ENCODE results near the gene ZP1. TPM values are rescaled to one million over a fixed set of nuclear protein-coding genes. Genes with fewer than 3 reads are reported as not detected.

ZP1 gene
- total and polyA plus RNA-seq, 4 donors = 0.04 TPM; not detected in 3

- Histone ChIP-seq H3K4me3 (no peak overlapping the region), H3K27ac (ENCODE audit: low read depth in 1 of 2, low read length in 1 of 2) (no peak overlapping the region), H3K9me3 (ENCODE audit: control insufficient read depth in 4 of 4, insufficient read depth in 3 of 4, low read length in 3 of 4) (no peaks in the 10 kb centered on the region), H3K36me3 (ENCODE audit: control insufficient read depth in 4 of 4, insufficient read depth in 4 of 4, low read length in 4 of 4) (peaks cover 57 to 63% (median 60%) of the 10 kb centered on the region in 4 donors), H3K4me1 (ENCODE audit: control insufficient read depth in 5 of 5, insufficient read depth in 5 of 5, low read length in 5 of 5) (no peaks in the 10 kb centered on the region), H3K9ac (ENCODE audit: insufficient read depth in 1 of 2, low read length in 2 of 2) (no peak overlapping the region), H3K27me3 (ENCODE audit: control insufficient read depth in 3 of 3, insufficient read depth in 3 of 3, low read length in 2 of 3) (no peaks in the 10 kb centered on the region)
- ATAC-seq (ENCODE audit: insufficient read depth, low FRiP score) (peak; percentile 60), DNase-seq (peak; percentile 49 to 71 (median 62))
- 62 to 65% methylated on average over 12 of the region's 12 CpGs for WGBS, 2 donors
- peak; percentile 91 for TF ChIP-seq CTCF (IDR thresholded peaks at IDR 0.05; ENCODE audit: control extremely low read depth, extremely low read depth)
These were observed 31.9 kb downstream of the ZP1 start for GRCh38 chr11:60899046-60899936.

- whole genome bisulfite sequencing, 2 donors = 73 to 79% methylated on average over 4 of the region's 4 CpGs
- peaks cover 55 to 60% (median 57%) of the 10 kb centered on the region in 4 donors for H3K36me3 ChIP-seq (ENCODE audit: control insufficient read depth in 4 of 4, insufficient read depth in 4 of 4, low read length in 4 of 4)
These were observed 32.6 kb downstream of the ZP1 start for GRCh38 chr11:60899977-60900376.

GRCh38 chr11:60900673-60901404 lies 33.5 kb downstream of the ZP1 start:
- Histone ChIP-seq H3K27me3 (ENCODE audit: control insufficient read depth in 3 of 3, insufficient read depth in 3 of 3, low read length in 2 of 3) (no peaks in the 10 kb centered on the region), H3K27ac (ENCODE audit: low read depth in 1 of 2, low read length in 1 of 2) (no peak overlapping the region), H3K9me3 (ENCODE audit: control insufficient read depth in 4 of 4, insufficient read depth in 3 of 4, low read length in 3 of 4) (no peaks in the 10 kb centered on the region), H3K4me3 (no peak overlapping the region), H3K36me3 (ENCODE audit: control insufficient read depth in 4 of 4, insufficient read depth in 4 of 4, low read length in 4 of 4) (peaks cover 48 to 55% (median 52%) of the 10 kb centered on the region in 4 donors), H3K4me1 (ENCODE audit: control insufficient read depth in 5 of 5, insufficient read depth in 5 of 5, low read length in 5 of 5) (peaks cover 4 to 14% (median 9%) of the 10 kb centered on the region in 5 donors), H3K9ac (ENCODE audit: insufficient read depth in 1 of 2, low read length in 2 of 2) (no peak overlapping the region)
- no peak for DNase-seq
- ATAC-seq (ENCODE audit: insufficient read depth, low FRiP score) = no peak
- no peak for TF ChIP-seq CTCF (IDR thresholded peaks at IDR 0.05; ENCODE audit: control extremely low read depth, extremely low read depth)
- WGBS, 2 donors = 88 to 91% methylated on average over 13 of the region's 13 CpGs

More at GRCh38 chr11:60899977-60900376, 32.6 kb downstream of the ZP1 start:
- Histone ChIP-seq H3K27me3 (ENCODE audit: control insufficient read depth in 3 of 3, insufficient read depth in 3 of 3, low read length in 2 of 3) (no peaks in the 10 kb centered on the region), H3K4me3 (no peak overlapping the region), H3K9ac (ENCODE audit: insufficient read depth in 1 of 2, low read length in 2 of 2) (no peak overlapping the region), H3K9me3 (ENCODE audit: control insufficient read depth in 4 of 4, insufficient read depth in 3 of 4, low read length in 3 of 4) (no peaks in the 10 kb centered on the region), H3K4me1 (ENCODE audit: control insufficient read depth in 5 of 5, insufficient read depth in 5 of 5, low read length in 5 of 5) (peaks cover under 1 to 6% (median 2%) of the 10 kb centered on the region in 5 donors), H3K27ac (ENCODE audit: low read depth in 1 of 2, low read length in 1 of 2) (no peak overlapping the region)
- ATAC-seq (ENCODE audit: insufficient read depth, low FRiP score) = no peak
- no peak for TF ChIP-seq CTCF (IDR thresholded peaks at IDR 0.05; ENCODE audit: control extremely low read depth, extremely low read depth)
- DNase-seq = no peak

Measured in lung (tissue), 12 donors.